SU-DHL-6 (cell line): ENCODE measurements around the gene CDH24.
"Not testable (repeated sequence)": the region's sequence is repeated elsewhere in the genome, so short reads cannot be mapped to it uniquely, and the experiment has no call there.

ENCODE experiments used
- H2AFZ ChIP-seq: fragments of 200-600 bp; sonication (generic); 2 replicates; pipeline ENCODE4 v1.6.1; 2014; ENCODE audit warnings: low read depth, mild to moderate bottlenecking, moderate library complexity, mixed read lengths, antibody characterized with exemption, low read length; ENCODE audit not compliant: severe bottlenecking
- H3F3A ChIP-seq: fragments of 200-600 bp; shearing (Covaris generic); 2 replicates; pipeline ENCODE4 v1.6.0; 2016; ENCODE audit warnings: antibody characterized with exemption, mild to moderate bottlenecking; ENCODE audit not compliant: insufficient read depth
- H3K27ac ChIP-seq: fragments of 200-600 bp; sonication (generic); 2 replicates; pipeline ENCODE4 v1.5.1; 2016; ENCODE audit warnings: low read depth, mild to moderate bottlenecking, low read length, moderate library complexity, mixed read lengths
- H3K27me3 ChIP-seq: fragments of 200-600 bp; sonication (generic), shearing (Covaris generic); 2 replicates; pipeline ENCODE4 v1.6.0; 2014; ENCODE audit warnings: mild to moderate bottlenecking, low read length
- H3K36me3 ChIP-seq: fragments of 200-600 bp; sonication (generic); 2 replicates; pipeline ENCODE4 v1.6.1; 2014; ENCODE audit warnings: mild to moderate bottlenecking, low read length, mixed read lengths
- H3K4me2 ChIP-seq: fragments of 300-600, 200-600 bp; shearing (Covaris generic), sonication (generic); 2 replicates; pipeline ENCODE4 v1.6.0; 2014; ENCODE audit warnings: low read length, low read depth, mild to moderate bottlenecking; ENCODE audit not compliant: poor library complexity, severe bottlenecking
- H3K4me3 ChIP-seq: fragments of 200-600 bp; sonication (generic); 2 replicates; pipeline ENCODE4 v1.5.1; 2014; ENCODE audit warnings: antibody characterized with exemption, low read length, mild to moderate bottlenecking, mixed read lengths; ENCODE audit not compliant: insufficient read depth, poor library complexity, severe bottlenecking
- H3K79me2 ChIP-seq: fragments of 200-600 bp; sonication (generic); 2 replicates; pipeline ENCODE4 v1.6.1; 2014; ENCODE audit warnings: mild to moderate bottlenecking, low read length, moderate library complexity; ENCODE audit not compliant: insufficient read depth
- H3K9ac ChIP-seq: fragments of 200-600 bp; sonication (generic); 2 replicates; pipeline ENCODE4 v1.7.0; 2014; ENCODE audit warnings: mild to moderate bottlenecking, low read length
- H3K9me2 ChIP-seq: fragments of 200-600 bp; sonication (generic); replicated peaks from 2 replicates; pipeline ENCODE4 v1.6.1; 2014; ENCODE audit warnings: low read length; ENCODE audit not compliant: insufficient read depth
- H3K9me3 ChIP-seq: fragments of 200-600 bp; sonication (generic); 2 replicates; pipeline ENCODE4 v1.6.1; 2014; ENCODE audit warnings: low read length, mixed read lengths; ENCODE audit not compliant: insufficient read depth
- H4K20me1 ChIP-seq: fragments of 200-600 bp; sonication (generic); 2 replicates; pipeline ENCODE4 v1.6.1; 2014; ENCODE audit warnings: low read depth, mild to moderate bottlenecking, antibody characterized with exemption, low read length, moderate library complexity, mixed read lengths
- CTCF ChIP-seq: fragments of 200-600 bp; sonication (generic); IDR thresholded peaks from one replicate; pipeline ENCODE4 v1.5.1; 2017; ENCODE audit warnings: antibody characterized with exemption, mild to moderate bottlenecking, low read length, moderate library complexity; ENCODE audit not compliant: insufficient read depth, poor library complexity, severe bottlenecking
- EZH2phosphoT487 ChIP-seq: fragments of 200-600 bp; sonication (generic), shearing (Covaris generic); conservative IDR thresholded peaks from 2 replicates; pipeline ENCODE4 v1.6.1; 2018; ENCODE audit warnings: mild to moderate bottlenecking, antibody characterized with exemption, low read length, moderate library complexity, mixed read lengths

CDH24 gene

GRCh38 chr14:23006188-23006534 is 51.2 kb downstream of the CDH24 start:
- Histone ChIP-seq H3K79me2 (no peaks in the 10 kb centered on the region), H3K4me3 (peak overlapping the region; percentile 61), H3K9ac (peak overlapping the region; percentile 88), H3K36me3 (no peaks in the 10 kb centered on the region), H3K9me3 (no peaks in the 10 kb centered on the region), H3K27ac (peak overlapping the region; percentile 75), H3F3A (peaks cover 40% of the 10 kb centered on the region), H3K9me2 (no peaks in the 10 kb centered on the region), H3K27me3 (no peaks in the 10 kb centered on the region), H2AFZ (peak overlapping the region; percentile 45), H4K20me1 (no peaks in the 10 kb centered on the region), H3K4me2 (peak overlapping the region; percentile 78)
- no peak for TF ChIP-seq EZH2phosphoT487
- no peak for TF ChIP-seq CTCF

GRCh38 chr14:23005451-23006187 is 51.7 kb downstream of the CDH24 start:
- TF ChIP-seq EZH2phosphoT487, result no peak
- TF ChIP-seq CTCF, result no peak
- Histone ChIP-seq H4K20me1 (no peaks in the 10 kb centered on the region), H3K9me2 (no peaks in the 10 kb centered on the region), H3K27ac (0 out of 2 replicates have a peak overlapping the region, but pooled peaks have one; percentile 75), H3K9ac (peak overlapping the region; percentile 88), H2AFZ (peak overlapping the region; percentile 45), H3K79me2 (no peaks in the 10 kb centered on the region), H3K4me2 (peak overlapping the region; percentile 78), H3K27me3 (no peaks in the 10 kb centered on the region), H3F3A (peaks cover 40% of the 10 kb centered on the region), H3K9me3 (no peaks in the 10 kb centered on the region), H3K4me3 (peak overlapping the region; percentile 61), H3K36me3 (no peaks in the 10 kb centered on the region)

DNA sequence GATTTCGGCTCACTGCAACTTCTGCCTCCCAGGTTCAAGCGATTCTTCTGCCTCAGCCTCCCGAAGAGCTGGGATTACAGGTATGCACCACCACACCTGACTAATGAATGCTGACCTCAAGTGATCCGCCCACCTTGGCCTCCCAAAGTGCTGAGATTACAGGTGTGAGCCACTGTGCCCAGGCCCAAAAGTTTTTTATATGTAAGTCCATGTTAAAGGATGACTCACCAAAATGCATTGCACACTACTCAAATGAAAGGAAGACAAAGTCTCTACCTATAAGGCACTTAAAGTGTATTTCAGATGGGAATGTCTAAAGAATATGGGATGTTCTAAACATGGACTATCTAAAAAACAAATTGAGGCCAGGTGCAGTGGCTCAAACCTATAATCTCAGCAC is 53.0 kb downstream of the CDH24 start:
- H3F3A ChIP-seq, result peaks cover 27% of the 10 kb centered on the region
- H3K9me3 ChIP-seq, H3K79me2 ChIP-seq, H2AFZ ChIP-seq, H3K4me2 ChIP-seq, H3K27me3 ChIP-seq, H3K9ac ChIP-seq, H3K27ac ChIP-seq, H3K36me3 ChIP-seq, H3K4me3 ChIP-seq, H3K9me2 ChIP-seq, H4K20me1 ChIP-seq: not testable (repeated sequence)

DNA sequence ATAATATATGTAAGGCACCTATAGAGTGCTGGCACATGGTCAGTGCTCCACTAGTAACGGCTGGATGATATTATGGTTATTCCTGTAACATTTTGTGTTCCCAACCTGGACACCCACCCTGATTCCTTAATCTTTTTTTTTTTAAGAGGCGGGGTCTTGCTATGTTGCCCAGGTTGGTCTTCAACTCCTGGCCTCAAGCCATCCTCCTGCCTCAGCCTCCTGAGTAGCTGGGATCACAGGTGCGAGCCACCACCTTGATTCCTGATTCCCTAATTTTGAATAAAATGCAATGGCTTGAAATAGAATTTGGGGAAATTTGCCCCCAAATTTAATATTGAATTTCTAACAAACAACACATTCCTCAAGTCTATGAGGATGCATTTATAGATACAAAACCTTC is 54.7 kb downstream of the CDH24 start:
- Histone ChIP-seq H3K36me3 (no peaks in the 10 kb centered on the region), H3K79me2 (no peaks in the 10 kb centered on the region), H3K27me3 (no peaks in the 10 kb centered on the region), H2AFZ (no peak overlapping the region), H3K4me2 (no peak overlapping the region), H3K9me2 (no peaks in the 10 kb centered on the region), H3K4me3 (no peak overlapping the region), H3K9ac (no peak overlapping the region), H3F3A (peaks cover 14% of the 10 kb centered on the region; the same call in 1 of the 2 replicates), H3K27ac (no peak overlapping the region), H3K9me3 (no peaks in the 10 kb centered on the region), H4K20me1 (no peaks in the 10 kb centered on the region)
- no peak for TF ChIP-seq CTCF
- TF ChIP-seq EZH2phosphoT487, result no peak
